ENCODE data around the gene ADAMTSL3.

DNA sequence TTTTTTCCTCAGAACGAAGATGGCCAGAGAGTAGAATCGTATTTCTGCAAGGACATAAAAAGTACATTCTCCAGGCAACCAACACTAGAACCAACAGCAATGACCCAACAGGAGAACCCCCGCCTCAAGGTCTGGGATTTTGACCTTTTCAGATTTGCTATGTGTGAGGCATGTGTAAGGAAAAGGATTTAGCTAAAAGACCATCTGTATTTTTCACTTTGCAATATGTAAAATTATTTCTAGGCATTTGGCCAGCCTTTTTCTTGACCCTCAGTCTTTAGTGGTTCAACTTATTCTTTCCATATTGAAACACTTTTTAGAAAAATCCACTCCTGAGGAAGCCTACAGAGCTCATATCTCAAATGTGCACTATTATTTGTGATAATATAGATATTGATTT is 362.4 kb downstream of the ADAMTSL3 start:
- TF ChIP-seq TAF1 (IDR thresholded peaks at IDR 0.05; ENCODE audit: low read depth) = no peak
- TF ChIP-seq, protein P1, sequence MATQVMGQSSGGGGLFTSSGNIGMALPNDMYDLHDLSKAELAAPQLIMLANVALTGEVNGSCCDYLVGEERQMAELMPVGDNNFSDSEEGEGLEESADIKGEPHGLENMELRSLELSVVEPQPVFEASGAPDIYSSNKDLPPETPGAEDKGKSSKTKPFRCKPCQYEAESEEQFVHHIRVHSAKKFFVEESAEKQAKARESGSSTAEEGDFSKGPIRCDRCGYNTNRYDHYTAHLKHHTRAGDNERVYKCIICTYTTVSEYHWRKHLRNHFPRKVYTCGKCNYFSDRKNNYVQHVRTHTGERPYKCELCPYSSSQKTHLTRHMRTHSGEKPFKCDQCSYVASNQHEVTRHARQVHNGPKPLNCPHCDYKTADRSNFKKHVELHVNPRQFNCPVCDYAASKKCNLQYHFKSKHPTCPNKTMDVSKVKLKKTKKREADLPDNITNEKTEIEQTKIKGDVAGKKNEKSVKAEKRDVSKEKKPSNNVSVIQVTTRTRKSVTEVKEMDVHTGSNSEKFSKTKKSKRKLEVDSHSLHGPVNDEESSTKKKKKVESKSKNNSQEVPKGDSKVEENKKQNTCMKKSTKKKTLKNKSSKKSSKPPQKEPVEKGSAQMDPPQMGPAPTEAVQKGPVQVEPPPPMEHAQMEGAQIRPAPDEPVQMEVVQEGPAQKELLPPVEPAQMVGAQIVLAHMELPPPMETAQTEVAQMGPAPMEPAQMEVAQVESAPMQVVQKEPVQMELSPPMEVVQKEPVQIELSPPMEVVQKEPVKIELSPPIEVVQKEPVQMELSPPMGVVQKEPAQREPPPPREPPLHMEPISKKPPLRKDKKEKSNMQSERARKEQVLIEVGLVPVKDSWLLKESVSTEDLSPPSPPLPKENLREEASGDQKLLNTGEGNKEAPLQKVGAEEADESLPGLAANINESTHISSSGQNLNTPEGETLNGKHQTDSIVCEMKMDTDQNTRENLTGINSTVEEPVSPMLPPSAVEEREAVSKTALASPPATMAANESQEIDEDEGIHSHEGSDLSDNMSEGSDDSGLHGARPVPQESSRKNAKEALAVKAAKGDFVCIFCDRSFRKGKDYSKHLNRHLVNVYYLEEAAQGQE (IDR thresholded peaks at IDR 0.05; ENCODE audit: low read depth) = no peak
- TF ChIP-seq EP300 (IDR thresholded peaks at IDR 0.05; ENCODE audit: borderline replicate concordance) = no peak
- TF ChIP-seq YY1 (IDR thresholded peaks at IDR 0.05; ENCODE audit: low read depth) = no peak
- no peak for TF ChIP-seq RAD21 (IDR thresholded peaks at IDR 0.05; ENCODE audit: low read depth)
- TF ChIP-seq ZBTB7A (IDR thresholded peaks at IDR 0.05; ENCODE audit: low read depth) = no peak
- TF ChIP-seq TCF12 (IDR thresholded peaks at IDR 0.05; ENCODE audit: low read depth) = no peak
- TF ChIP-seq TEAD4 (IDR thresholded peaks at IDR 0.05) = no peak
